OCI-LY1 (cell line): ENCODE data around the gene RBM43.

ENCODE experiments used
- CTCF ChIP-seq: fragments of 200-600 bp; sonication (generic), shearing (Covaris generic); IDR thresholded peaks from 2 replicates; pipeline ENCODE4 v1.5.1; 2017; ENCODE audit warnings: mild to moderate bottlenecking, antibody characterized with exemption, low read length, moderate library complexity, mixed read lengths
- EZH2 ChIP-seq: fragments of 200-600 bp; sonication (generic), shearing (Covaris generic); IDR thresholded peaks from 2 replicates; pipeline ENCODE4 v1.8.0; 2017; ENCODE audit warnings: borderline replicate concordance, mixed run types, mild to moderate bottlenecking, antibody characterized with exemption, low read length, moderate library complexity, mixed read lengths

DNA sequence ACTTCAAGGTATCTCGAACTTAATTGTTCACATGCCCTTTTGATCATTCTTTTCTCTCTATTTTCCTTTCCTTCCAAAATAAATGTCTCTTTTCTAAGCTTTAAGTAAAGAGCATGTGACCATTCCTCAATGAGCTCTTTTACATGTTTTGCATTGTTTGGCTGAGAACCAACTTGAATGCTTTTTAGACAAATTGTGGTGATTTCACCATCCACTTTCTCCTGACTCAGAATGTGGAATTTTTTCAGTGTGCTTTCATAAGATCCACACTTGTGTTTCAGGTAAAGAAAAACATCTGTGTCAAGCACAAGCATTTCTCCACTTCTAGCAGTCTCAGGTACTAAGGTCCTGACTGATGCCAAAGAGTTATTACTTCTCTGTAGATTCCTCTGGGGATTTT is 10.7 kb downstream of the RBM43 start:
- TF ChIP-seq CTCF (no peak), EZH2 (no peak)
